CD14-positive monocyte (primary cell): ENCODE results near the gene PDLIM4. TPM values are rescaled to one million over a fixed set of nuclear protein-coding genes. Genes with fewer than 3 reads are reported as not detected.

Experiments
- DNase-seq, 3 donors: peaks; one replicate each; pipeline ENCODE4 v3.0.0-alpha.2; 2011 to 2022
- H2AFZ ChIP-seq: 2 replicates; pipeline ENCODE4 v1.6.0; 2012; ENCODE audit warnings: mild to moderate bottlenecking, low read depth, low read length, inconsistent platforms; ENCODE audit not compliant: insufficient read depth, poor library complexity, severe bottlenecking
- H3K27ac ChIP-seq, 2 donors: 1 replicate in 1 of 2; 2 replicates in 1 of 2; pipeline ENCODE4 v1.5.1; 2012 to 2013; ENCODE audit warnings: low read length in 2 of 2, control low read depth in 1 of 2, inconsistent platforms in 1 of 2, low read depth in 1 of 2, mild to moderate bottlenecking in 1 of 2
- H3K27me3 ChIP-seq, 2 donors: one replicate each; pipeline versions ENCODE4 v1.6.0 to v1.6.1; 2011 to 2013; ENCODE audit warnings: low read length in 2 of 2; ENCODE audit not compliant: control insufficient read depth in 2 of 2, insufficient read depth in 2 of 2
- H3K36me3 ChIP-seq, 2 donors: replicated peaks in 1 of 2; 1 replicate in 1 of 2; 2 replicates in 1 of 2; pipeline versions ENCODE4 v1.5.1 to v1.6.1; 2012 to 2013; ENCODE audit warnings: low read length in 2 of 2, control low read depth in 1 of 2, inconsistent platforms in 1 of 2, mild to moderate bottlenecking in 1 of 2; ENCODE audit not compliant: insufficient read depth in 2 of 2, control insufficient read depth in 1 of 2
- H3K4me1 ChIP-seq, 2 donors: 1 replicate in 1 of 2; 2 replicates in 1 of 2; pipeline versions ENCODE4 v1.5.1 to v1.6.1; 2012 to 2013; ENCODE audit warnings: low read length in 2 of 2, control low read depth in 1 of 2, inconsistent platforms in 1 of 2, mild to moderate bottlenecking in 1 of 2, moderate library complexity in 1 of 2; ENCODE audit not compliant: insufficient read depth in 2 of 2, control insufficient read depth in 1 of 2
- H3K4me2 ChIP-seq: replicated peaks from 2 replicates; pipeline ENCODE3; 2012; ENCODE audit warnings: low read length, moderate library complexity, mild to moderate bottlenecking; ENCODE audit not compliant: poor library complexity, severe bottlenecking; ENCODE audit errors: extremely low read depth
- H3K4me3 ChIP-seq, 3 experiments: fragments of 200-600 bp in 1 of 3; sonication (generic) in 1 of 3; replicated peaks in 1 of 3; 1 replicate in 2 of 3; 2 replicates in 1 of 3; pipeline ENCODE4 v1.5.1; 2011 to 2013; ENCODE audit warnings: low read length in 3 of 3, mild to moderate bottlenecking in 3 of 3, control low read depth in 2 of 3, low read depth in 2 of 3, inconsistent platforms in 1 of 3, moderate library complexity in 1 of 3
- H3K79me2 ChIP-seq: 2 replicates; pipeline ENCODE4 v1.6.0; 2012; ENCODE audit warnings: mild to moderate bottlenecking, control low read depth, inconsistent platforms, low read length, moderate library complexity; ENCODE audit not compliant: insufficient read depth
- H3K9ac ChIP-seq: 2 replicates; pipeline ENCODE4 v1.6.0; 2017; ENCODE audit warnings: low read length, mild to moderate bottlenecking; ENCODE audit not compliant: insufficient read depth, poor library complexity, severe bottlenecking
- H3K9me3 ChIP-seq, 2 donors: replicated peaks in 1 of 2; 1 replicate in 1 of 2; 2 replicates in 1 of 2; pipeline versions ENCODE4 v1.5.1 to v1.6.1; 2012 to 2013; ENCODE audit warnings: low read length in 2 of 2, control low read depth in 1 of 2; ENCODE audit not compliant: control insufficient read depth in 1 of 2, insufficient read depth in 1 of 2
- H4K20me1 ChIP-seq: 2 replicates; pipeline ENCODE4 v1.6.0; 2012; ENCODE audit warnings: mild to moderate bottlenecking, low read length, control low read depth, moderate library complexity; ENCODE audit not compliant: insufficient read depth
- H3K27ac Mint-ChIP-seq, 7 donors: one replicate each; pipeline ENCODE4 v1.8.0; 2020; ENCODE audit warnings: mild to moderate bottlenecking in 7 of 7, mixed read lengths in 7 of 7, moderate library complexity in 6 of 7, inconsistent platforms in 2 of 7
- H3K27me3 Mint-ChIP-seq, 3 donors: one replicate each; pipeline ENCODE4 v1.8.0; 2021 to 2022; ENCODE audit warnings: low read depth in 3 of 3, mild to moderate bottlenecking in 3 of 3, mixed read lengths in 3 of 3, moderate library complexity in 3 of 3, inconsistent platforms in 1 of 3
- H3K36me3 Mint-ChIP-seq, 2 donors: one replicate each; pipeline ENCODE4 v1.8.0; 2020; ENCODE audit warnings: mixed read lengths in 2 of 2, inconsistent platforms in 1 of 2, mild to moderate bottlenecking in 1 of 2
- H3K4me1 Mint-ChIP-seq: one replicate; pipeline ENCODE4 v1.8.0; 2020; ENCODE audit warnings: mild to moderate bottlenecking, mixed read lengths
- H3K4me3 Mint-ChIP-seq, 2 donors: one replicate each; pipeline ENCODE4 v1.8.0; 2020; ENCODE audit warnings: mild to moderate bottlenecking in 2 of 2, mixed read lengths in 2 of 2, moderate library complexity in 1 of 2
- H3K9me3 Mint-ChIP-seq, 7 donors: one replicate each; pipeline ENCODE4 v1.8.0; 2020 to 2022; ENCODE audit warnings: mixed read lengths in 7 of 7, mild to moderate bottlenecking in 6 of 7, moderate library complexity in 6 of 7, inconsistent platforms in 2 of 7
- CTCF ChIP-seq: fragments of 200-600 bp; IDR thresholded peaks from one replicate; pipeline ENCODE4 v1.8.0; 2022; ENCODE audit warnings: antibody characterized with exemption, mild to moderate bottlenecking
- WGBS: methylation state at CpG from one replicate; pipeline ENCODE4 v1.1.5; 2013; ENCODE audit warnings: missing lambda C conversion rate; ENCODE audit not compliant: insufficient coverage; 5-methylcytosine and 5-hydroxymethylcytosine counted together
- intact Hi-C, 2 donors: fragments of 100-400 bp; cut with micrococcal nuclease; formaldehyde crosslinking; loops; one replicate each; pipeline versions ENCODE4 v1.15.0 to v1.15.1; 2023
- polyA plus RNA-seq, 3 donors: library from polyadenylated mRNA; depleted of rRNA in 1 of 3; unstranded in 2 of 3; stranded (reverse) in 1 of 3; fragments of 300-500 nt in 2 of 3; fragments of >200 nt in 1 of 3; fragmentation: Illumina TruSeq in 2 of 3; gene quantifications; 1 replicate in 2 of 3; 2 replicates in 1 of 3; pipeline ENCODE4 v1.2.3, GENCODE V29; 2012 to 2021

The PDLIM4 gene
- polyA plus RNA-seq, 3 donors: not detected

GRCh38 chr5:132261881-132262845, 4.7 kb downstream of the PDLIM4 start:
- no peaks in the 10 kb centered on the region for H4K20me1 ChIP-seq
- intact Hi-C loops: no loop called here
- no peaks in the 10 kb centered on the region for H3K79me2 ChIP-seq

More at GRCh38 chr5:132261881-132262845, 4.7 kb downstream of the PDLIM4 start:
- peaks cover 2 to 15% of the 10 kb centered on the region in 2 donors for H3K27me3 ChIP-seq
- no peak for TF ChIP-seq CTCF
- peak overlapping the region in 3 of 7 donors; percentile 2 to 54 (median 12) for H3K27ac Mint-ChIP-seq
- no peaks in the 10 kb centered on the region for H3K36me3 ChIP-seq
- peaks cover 0 to 3% (median 0%) of the 10 kb centered on the region in 7 donors for H3K9me3 Mint-ChIP-seq
- H3K4me1 Mint-ChIP-seq: peaks cover 13% of the 10 kb centered on the region
- WGBS: over 99% methylated on average over 7 of the region's 7 CpGs
- peaks cover 8 to 9% of the 10 kb centered on the region in 2 donors for H3K4me1 ChIP-seq
- no peaks in the 10 kb centered on the region for H3K9me3 ChIP-seq
- H3K4me3 Mint-ChIP-seq: no peak overlapping the region
- H3K27me3 Mint-ChIP-seq: peaks cover 15 to 30% (median 24%) of the 10 kb centered on the region in 3 donors
- no peak for DNase-seq
- no peak overlapping the region for H3K9ac ChIP-seq
- no peak overlapping the region for H3K4me3 ChIP-seq
- H2AFZ ChIP-seq: no peak overlapping the region
- H3K4me2 ChIP-seq: no peak overlapping the region
- H3K36me3 Mint-ChIP-seq: no peaks in the 10 kb centered on the region
- H3K27ac ChIP-seq: no peak overlapping the region
